Kidney epithelial cell (primary cell): ENCODE results near the gene SYNM. TPM values are rescaled to one million over a fixed set of nuclear protein-coding genes. Genes with fewer than 3 reads are reported as not detected.

Source experiments
- DNase-seq: peaks from one replicate; pipeline ENCODE4 v3.0.0-alpha.2; 2010; ENCODE audit warnings: low read depth
- H3K27me3 ChIP-seq: 2 replicates; pipeline ENCODE4 v1.6.0; 2011; ENCODE audit warnings: low read length; ENCODE audit not compliant: control insufficient read depth, insufficient read depth
- H3K36me3 ChIP-seq: 2 replicates; pipeline ENCODE4 v1.5.1; 2011; ENCODE audit warnings: low read length; ENCODE audit not compliant: control insufficient read depth, insufficient read depth
- H3K4me3 ChIP-seq: 2 replicates; pipeline ENCODE4 v1.5.1; 2011; ENCODE audit warnings: low read depth, mild to moderate bottlenecking, control low read depth, low read length
- total RNA-seq: library from RNA; depleted of rRNA; stranded (reverse); fragments of >200 nt; gene quantifications from 2 replicates; pipeline ENCODE4 v1.2.3, GENCODE V29; 2015
- TF ChIP-seq, protein P1 (sequence below): IDR thresholded peaks from 2 replicates; pipeline ENCODE4 v1.5.1; 2011; ENCODE audit warnings: mild to moderate bottlenecking, moderate library complexity, low read length, control low read depth, inconsistent platforms; ENCODE audit not compliant: insufficient read depth, poor library complexity, severe bottlenecking

SYNM gene
- total RNA-seq, 1 donor from 2014 or later = 3.9 TPM

DNA sequence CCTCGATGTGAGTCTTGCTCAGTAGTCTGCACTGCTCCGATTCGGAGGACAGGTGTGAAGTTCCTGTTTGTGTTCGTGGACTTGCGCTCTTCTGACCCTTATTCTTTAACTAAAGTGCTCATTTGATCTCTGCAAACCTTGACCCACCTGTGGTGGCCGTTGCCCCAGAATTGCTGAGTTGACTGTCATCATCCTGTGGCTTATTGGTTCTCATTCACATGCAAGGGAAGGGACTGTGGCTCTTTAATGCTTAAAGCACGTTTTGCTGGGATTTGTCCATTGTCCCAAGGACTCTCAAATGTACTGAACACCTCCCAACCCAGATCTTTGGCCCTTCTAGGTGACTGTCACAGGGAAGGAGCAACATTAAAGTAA is 13.4 kb downstream of the SYNM start:
- Histone ChIP-seq H3K36me3 (no peaks in the 10 kb centered on the region), H3K27me3 (no peaks in the 10 kb centered on the region), H3K4me3 (no peak overlapping the region)
- TF ChIP-seq, protein P1, sequence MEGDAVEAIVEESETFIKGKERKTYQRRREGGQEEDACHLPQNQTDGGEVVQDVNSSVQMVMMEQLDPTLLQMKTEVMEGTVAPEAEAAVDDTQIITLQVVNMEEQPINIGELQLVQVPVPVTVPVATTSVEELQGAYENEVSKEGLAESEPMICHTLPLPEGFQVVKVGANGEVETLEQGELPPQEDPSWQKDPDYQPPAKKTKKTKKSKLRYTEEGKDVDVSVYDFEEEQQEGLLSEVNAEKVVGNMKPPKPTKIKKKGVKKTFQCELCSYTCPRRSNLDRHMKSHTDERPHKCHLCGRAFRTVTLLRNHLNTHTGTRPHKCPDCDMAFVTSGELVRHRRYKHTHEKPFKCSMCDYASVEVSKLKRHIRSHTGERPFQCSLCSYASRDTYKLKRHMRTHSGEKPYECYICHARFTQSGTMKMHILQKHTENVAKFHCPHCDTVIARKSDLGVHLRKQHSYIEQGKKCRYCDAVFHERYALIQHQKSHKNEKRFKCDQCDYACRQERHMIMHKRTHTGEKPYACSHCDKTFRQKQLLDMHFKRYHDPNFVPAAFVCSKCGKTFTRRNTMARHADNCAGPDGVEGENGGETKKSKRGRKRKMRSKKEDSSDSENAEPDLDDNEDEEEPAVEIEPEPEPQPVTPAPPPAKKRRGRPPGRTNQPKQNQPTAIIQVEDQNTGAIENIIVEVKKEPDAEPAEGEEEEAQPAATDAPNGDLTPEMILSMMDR = no peak
- DNase-seq = no peak

DNA sequence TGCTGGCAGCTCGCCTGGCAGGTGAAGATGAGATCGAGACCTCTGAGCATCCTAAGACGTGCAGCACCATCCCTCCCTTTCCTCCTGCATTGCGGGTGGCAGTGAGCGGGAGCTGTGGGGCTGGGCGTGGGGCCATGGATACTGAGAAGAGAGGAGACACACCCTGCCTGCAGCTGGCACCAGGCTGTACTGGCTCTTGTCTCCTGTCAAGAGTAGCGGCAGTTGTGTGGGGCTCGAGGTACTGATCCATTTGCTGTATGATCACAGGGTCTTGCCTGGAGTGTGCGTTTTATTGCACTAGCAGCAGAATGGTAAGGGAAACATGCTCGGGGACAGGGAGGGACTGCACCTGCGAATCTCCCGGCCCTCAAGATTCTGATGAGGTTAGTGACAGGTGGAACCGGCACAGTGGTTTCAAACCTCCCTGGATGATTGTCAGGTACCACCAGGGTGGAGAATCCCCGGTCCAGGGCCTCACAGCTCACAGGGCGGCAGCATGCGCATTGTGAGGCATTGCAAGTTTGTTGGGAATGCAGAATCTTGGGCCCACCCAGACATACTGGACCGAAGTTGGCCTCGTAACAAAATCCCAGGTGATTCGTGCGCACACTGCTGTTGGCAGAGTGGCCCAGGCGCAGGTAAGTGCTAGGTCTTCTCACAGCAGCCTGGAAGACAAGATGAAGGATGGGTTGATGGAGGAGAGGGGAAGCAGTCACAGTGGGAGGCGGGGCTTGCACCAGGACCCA is 14.1 kb downstream of the SYNM start:
- TF ChIP-seq, protein P1 = no peak
- Histone ChIP-seq H3K36me3 (no peaks in the 10 kb centered on the region), H3K4me3 (no peak overlapping the region), H3K27me3 (no peaks in the 10 kb centered on the region)
- no peak for DNase-seq

GRCh38 chr15:99120050-99120777 is 15.3 kb downstream of the SYNM start:
- TF ChIP-seq, protein P1 = no peak

DNA sequence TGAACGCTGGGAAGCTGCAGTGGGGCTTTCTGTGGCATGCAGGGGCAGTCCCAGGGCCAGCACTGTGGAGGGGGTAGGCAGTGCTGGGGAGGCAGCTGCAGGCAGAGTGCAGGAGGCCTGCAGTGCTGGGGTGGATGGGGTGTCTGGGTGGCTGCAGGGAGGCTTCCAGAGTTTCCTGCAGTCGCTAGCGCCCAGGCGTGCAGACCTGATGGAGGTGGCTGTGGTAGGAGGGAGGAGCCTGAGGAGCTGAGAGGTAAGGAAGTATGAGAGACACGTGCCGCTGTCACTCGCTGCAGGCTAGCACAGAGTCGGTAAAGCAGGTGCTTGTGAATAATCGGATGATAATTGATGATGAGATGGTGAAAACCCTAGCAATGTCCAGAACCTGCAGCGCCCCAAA is 16.3 kb downstream of the SYNM start:
- no peak overlapping the region for H3K4me3 ChIP-seq
- DNase-seq = no peak
- no peaks in the 10 kb centered on the region for H3K27me3 ChIP-seq
- TF ChIP-seq, protein P1 = no peak
- H3K36me3 ChIP-seq = no peaks in the 10 kb centered on the region

More at GRCh38 chr15:99120050-99120777, 15.3 kb downstream of the SYNM start:
- Histone ChIP-seq H3K36me3 (no peaks in the 10 kb centered on the region), H3K4me3 (no peak overlapping the region), H3K27me3 (no peaks in the 10 kb centered on the region)
- DNase-seq = no peak

DNA sequence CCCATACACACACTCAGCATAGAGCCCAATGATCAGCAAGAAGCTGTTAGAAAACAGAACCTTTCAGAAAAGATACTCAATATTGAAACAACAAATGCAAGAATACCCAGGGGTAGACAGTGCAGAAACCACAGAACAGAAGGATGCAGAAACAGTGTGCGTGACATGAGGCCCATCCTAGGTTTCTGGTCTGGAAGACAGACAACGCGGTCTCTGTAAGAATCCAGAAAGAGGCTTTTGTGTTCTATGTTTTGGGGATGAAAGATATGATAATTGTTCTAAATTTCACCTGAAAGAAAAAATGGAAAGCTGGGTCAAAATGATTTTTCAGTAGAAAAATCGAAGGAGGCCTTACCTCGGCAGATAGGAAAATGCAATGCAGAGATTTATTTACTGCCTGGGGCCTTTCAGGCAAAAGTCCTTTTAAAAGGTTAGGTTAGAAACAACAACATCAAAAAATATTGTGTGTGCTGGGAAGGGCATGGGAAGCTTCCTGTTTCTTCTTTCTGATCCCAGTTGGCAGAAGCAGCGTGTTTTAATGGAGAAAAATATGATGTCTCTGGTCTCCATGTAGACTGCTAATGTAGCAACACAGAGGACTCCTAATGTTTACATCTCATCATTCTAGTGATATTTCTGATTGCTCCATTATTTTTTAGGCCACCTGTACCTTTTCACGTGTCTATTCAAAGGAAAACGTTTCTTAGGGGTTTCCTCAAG is 17.0 kb downstream of the SYNM start:
- Histone ChIP-seq H3K4me3 (no peak overlapping the region), H3K36me3 (no peaks in the 10 kb centered on the region), H3K27me3 (no peaks in the 10 kb centered on the region)
- no peak for DNase-seq
- TF ChIP-seq, protein P1 = no peak
